Hepatocyte (in vitro differentiated cells): ENCODE measurements around the gene PRPF19. TPM values are rescaled to one million over a fixed set of nuclear protein-coding genes. Genes with fewer than 3 reads are reported as not detected.

ENCODE experiments used
- DNase-seq: peaks from one replicate; pipeline ENCODE4 v3.0.0-alpha.2; 2016; ENCODE audit warnings: low spot score
- H2AFZ ChIP-seq: fragments of 200-600 bp; sonication (generic); 2 replicates; pipeline ENCODE4 v1.6.0; 2016; ENCODE audit warnings: antibody characterized with exemption, mild to moderate bottlenecking
- H3K27ac ChIP-seq: fragments of 200-600 bp; sonication (generic); 2 replicates; pipeline ENCODE4 v1.5.1; 2016; ENCODE audit warnings: mild to moderate bottlenecking
- H3K27me3 ChIP-seq: fragments of 200-600 bp; sonication (generic); 2 replicates; pipeline ENCODE4 v1.6.1; 2016
- H3K36me3 ChIP-seq: fragments of 200-600 bp; sonication (generic); replicated peaks from 2 replicates; pipeline ENCODE4 v1.5.1; 2016; ENCODE audit warnings: low read depth; ENCODE audit not compliant: insufficient read depth
- H3K4me1 ChIP-seq: fragments of 200-600 bp; sonication (generic); 2 replicates; pipeline ENCODE4 v1.5.1; 2016; ENCODE audit warnings: mild to moderate bottlenecking, moderate library complexity; ENCODE audit not compliant: insufficient read depth
- H3K4me2 ChIP-seq: fragments of 200-600 bp; sonication (generic); 2 replicates; pipeline ENCODE4 v1.6.0; 2016
- H3K4me3 ChIP-seq: fragments of 200-600 bp; sonication (generic); 2 replicates; pipeline ENCODE4 v1.5.1; 2016; ENCODE audit warnings: mild to moderate bottlenecking
- H3K79me2 ChIP-seq: fragments of 200-600 bp; sonication (generic); 2 replicates; pipeline ENCODE4 v1.6.0; 2017; ENCODE audit warnings: mild to moderate bottlenecking
- H3K9me2 ChIP-seq: fragments of 200-600 bp; sonication (generic); replicated peaks from 2 replicates; pipeline ENCODE4 v1.6.0; 2017; ENCODE audit warnings: mild to moderate bottlenecking; ENCODE audit not compliant: insufficient read depth
- H3K9me3 ChIP-seq: fragments of 200-600 bp; sonication (generic); 2 replicates; pipeline ENCODE4 v1.5.1; 2016; ENCODE audit warnings: low read depth, mild to moderate bottlenecking
- H4K20me1 ChIP-seq: fragments of 200-600 bp; sonication (generic); 2 replicates; pipeline ENCODE4 v1.6.0; 2016; ENCODE audit warnings: mild to moderate bottlenecking; ENCODE audit not compliant: insufficient read depth, poor library complexity, severe bottlenecking
- EZH2 ChIP-seq: fragments of 200-600 bp; sonication (generic); IDR thresholded peaks from 2 replicates; pipeline ENCODE4 v1.6.1; 2016; ENCODE audit warnings: antibody characterized with exemption, mild to moderate bottlenecking, borderline replicate concordance
- EZH2phosphoT487 ChIP-seq: fragments of 200-600 bp; sonication (generic); IDR thresholded peaks from one replicate; pipeline ENCODE4 v1.6.1; 2018; ENCODE audit warnings: antibody characterized with exemption, mild to moderate bottlenecking, low read depth, moderate library complexity; ENCODE audit not compliant: unreplicated experiment, severe bottlenecking
- WGBS: methylation state at CpG from one replicate; pipeline ENCODE4 v1.1.6; 2016; ENCODE audit warnings: low lambda C conversion rate; ENCODE audit errors: missing lambda C conversion rate; 5-methylcytosine and 5-hydroxymethylcytosine counted together
- polyA plus RNA-seq: library from polyadenylated mRNA; unstranded; fragments of >200 nt; fragmentation: Nextera tagmentation; extraction: Ambion mirVana; gene quantifications from 2 replicates; pipeline ENCODE4 v1.2.1, GENCODE V29; 2016
- total RNA-seq: library from RNA; depleted of rRNA; stranded (reverse); fragments of >200 nt; gene quantifications from 2 replicates; pipeline ENCODE4 v1.2.3, GENCODE V29; 2014
- TF ChIP-seq, protein P1 (sequence below): fragments of 200-600 bp; sonication (generic); IDR thresholded peaks from 2 replicates; pipeline ENCODE4 v1.5.1; 2016; ENCODE audit warnings: antibody characterized with exemption, mild to moderate bottlenecking; ENCODE audit not compliant: poor library complexity

The PRPF19 gene
- total and polyA plus RNA-seq, 2 experiments from 2014 or later = 19.3 to 53.8 TPM

DNA sequence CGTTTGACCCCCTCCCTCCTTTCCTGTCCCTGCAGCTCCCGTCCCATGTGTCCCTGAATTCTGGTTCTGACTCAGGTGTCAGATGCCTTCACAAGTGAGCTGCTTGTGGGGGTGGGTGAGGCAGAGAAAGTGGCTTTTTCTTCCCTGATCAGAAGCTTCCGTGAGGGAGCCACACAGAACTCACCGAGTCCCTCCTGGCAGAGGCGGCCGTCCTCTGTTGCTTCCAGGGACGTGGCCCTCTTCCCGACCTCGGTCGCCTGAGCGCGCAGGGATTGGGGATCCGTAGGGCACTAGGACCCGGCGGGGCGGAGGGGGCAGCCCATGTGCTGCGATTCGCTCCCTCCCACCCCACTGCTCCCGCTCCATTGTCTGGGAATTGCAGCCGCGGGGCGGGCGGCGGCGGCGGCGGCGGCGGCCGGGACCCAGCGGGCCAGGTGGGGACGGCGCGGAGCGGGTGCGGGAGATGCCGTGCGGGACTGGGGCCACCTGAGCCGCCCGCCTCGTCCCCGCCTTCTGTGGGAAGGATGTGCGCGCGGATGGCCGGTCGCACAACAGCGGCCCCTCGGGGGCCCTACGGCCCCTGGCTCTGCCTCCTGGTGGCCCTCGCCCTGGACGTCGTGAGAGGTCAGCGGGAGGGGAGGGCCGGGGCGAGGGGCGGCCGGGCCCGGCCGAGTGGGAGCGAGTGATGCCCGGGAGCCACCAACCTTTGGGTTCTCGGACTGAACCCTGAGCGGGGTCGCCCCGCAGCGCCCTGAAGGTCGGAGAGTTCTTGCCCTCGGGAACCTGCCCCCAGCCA, 17.9 kb upstream of the PRPF19 start, which contains the start of gene TMEM132A:
Gene TMEM132A, plus strand, starts transcription at position 351 of the 796 bp plus-strand sequence. Its CDS starts 174 bp downstream, at position 525.
- H3K9me2 ChIP-seq = no peaks in the 10 kb centered on the region
- peak; percentile 84 for DNase-seq
- no peaks in the 10 kb centered on the region for H3K36me3 ChIP-seq
- H3K27ac ChIP-seq = no peak within 1 kb of the TSS
- H2AFZ ChIP-seq = peak within 1 kb of the TSS; percentile 94
- WGBS = 3% methylated on average over 19 of the region's 69 CpGs
- H4K20me1 ChIP-seq = no peaks in the 10 kb centered on the region
- peaks cover 5% of the 10 kb centered on the region for H3K4me1 ChIP-seq
- peaks cover 18% of the 10 kb centered on the region for H3K79me2 ChIP-seq
- TF ChIP-seq EZH2 (no peak), EZH2phosphoT487 (no peak)
- TF ChIP-seq, protein P1, sequence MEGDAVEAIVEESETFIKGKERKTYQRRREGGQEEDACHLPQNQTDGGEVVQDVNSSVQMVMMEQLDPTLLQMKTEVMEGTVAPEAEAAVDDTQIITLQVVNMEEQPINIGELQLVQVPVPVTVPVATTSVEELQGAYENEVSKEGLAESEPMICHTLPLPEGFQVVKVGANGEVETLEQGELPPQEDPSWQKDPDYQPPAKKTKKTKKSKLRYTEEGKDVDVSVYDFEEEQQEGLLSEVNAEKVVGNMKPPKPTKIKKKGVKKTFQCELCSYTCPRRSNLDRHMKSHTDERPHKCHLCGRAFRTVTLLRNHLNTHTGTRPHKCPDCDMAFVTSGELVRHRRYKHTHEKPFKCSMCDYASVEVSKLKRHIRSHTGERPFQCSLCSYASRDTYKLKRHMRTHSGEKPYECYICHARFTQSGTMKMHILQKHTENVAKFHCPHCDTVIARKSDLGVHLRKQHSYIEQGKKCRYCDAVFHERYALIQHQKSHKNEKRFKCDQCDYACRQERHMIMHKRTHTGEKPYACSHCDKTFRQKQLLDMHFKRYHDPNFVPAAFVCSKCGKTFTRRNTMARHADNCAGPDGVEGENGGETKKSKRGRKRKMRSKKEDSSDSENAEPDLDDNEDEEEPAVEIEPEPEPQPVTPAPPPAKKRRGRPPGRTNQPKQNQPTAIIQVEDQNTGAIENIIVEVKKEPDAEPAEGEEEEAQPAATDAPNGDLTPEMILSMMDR = no peak
- peak within 1 kb of the TSS; percentile 94 for H3K4me3 ChIP-seq
- H3K27me3 ChIP-seq = no peaks in the 10 kb centered on the region
- no peaks in the 10 kb centered on the region for H3K9me3 ChIP-seq
- H3K4me2 ChIP-seq = peak within 1 kb of the TSS; percentile 98

DNA sequence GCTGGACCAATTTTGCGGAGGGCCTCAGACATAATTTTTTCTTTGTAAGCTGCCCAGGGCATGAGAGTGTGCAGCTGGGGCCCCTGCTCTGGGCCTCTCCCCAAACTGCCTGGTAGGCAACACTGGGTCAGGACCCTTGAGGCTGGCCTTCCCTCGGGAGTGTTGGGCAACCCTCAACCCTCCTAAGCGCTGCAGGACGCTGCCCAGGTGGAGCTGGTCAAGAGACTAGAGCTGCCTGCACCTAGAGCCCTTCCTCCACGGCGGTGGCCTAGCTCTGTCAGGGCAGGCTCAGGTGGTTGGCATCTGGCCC, 17.4 kb upstream of the PRPF19 start:
- DNase-seq = no peak
- Histone ChIP-seq H3K27me3 (no peaks in the 10 kb centered on the region), H3K4me3 (peak overlapping the region; percentile 94), H3K9me2 (no peaks in the 10 kb centered on the region), H3K9me3 (no peaks in the 10 kb centered on the region), H4K20me1 (no peaks in the 10 kb centered on the region), H3K4me1 (peaks cover 8% of the 10 kb centered on the region), H3K4me2 (peak overlapping the region; percentile 98), H3K36me3 (no peaks in the 10 kb centered on the region), H3K27ac (no peak overlapping the region), H2AFZ (no peak overlapping the region), H3K79me2 (peaks cover 21% of the 10 kb centered on the region)
- TF ChIP-seq EZH2phosphoT487 (no peak), EZH2 (no peak)
- TF ChIP-seq, protein P1 = no peak
- WGBS = 58% methylated on average over 6 of the region's 6 CpGs

DNA sequence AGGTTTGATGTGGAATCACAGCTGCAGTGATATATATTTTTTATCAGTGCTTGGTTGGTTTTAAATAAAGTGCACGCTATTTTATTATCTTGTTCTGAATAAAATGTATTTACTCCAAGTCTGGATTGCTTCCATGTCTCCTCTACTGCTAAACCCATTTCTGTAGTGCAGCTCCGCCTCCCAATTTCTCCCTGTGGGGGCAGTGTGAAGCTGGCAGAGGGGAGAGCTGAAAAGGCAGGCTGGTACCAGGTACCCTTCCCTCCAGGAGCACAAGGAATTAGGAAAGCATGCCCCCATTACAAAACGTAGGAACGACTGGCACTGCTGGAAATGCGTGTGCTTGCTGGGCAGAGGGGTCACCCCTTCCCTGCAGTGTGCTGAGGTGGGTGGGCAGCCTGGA, 16.9 kb upstream of the PRPF19 start:
- Histone ChIP-seq H3K27ac (no peak overlapping the region), H3K4me2 (no peak overlapping the region), H4K20me1 (no peaks in the 10 kb centered on the region), H3K9me3 (no peaks in the 10 kb centered on the region), H3K9me2 (no peaks in the 10 kb centered on the region), H3K27me3 (no peaks in the 10 kb centered on the region), H2AFZ (no peak overlapping the region), H3K4me3 (no peak overlapping the region), H3K79me2 (peaks cover 26% of the 10 kb centered on the region), H3K36me3 (no peaks in the 10 kb centered on the region), H3K4me1 (peaks cover 8% of the 10 kb centered on the region)
- no peak for DNase-seq
- TF ChIP-seq, protein P1 = no peak
- no peak for TF ChIP-seq EZH2phosphoT487
- no peak for TF ChIP-seq EZH2
- WGBS = 84% methylated on average over 5 of the region's 5 CpGs
